T47D (cell line): ENCODE results near the gene HNRNPH3.

Experiments used
- DNase-seq, 2 experiments: peaks; one replicate each; pipeline versions ENCODE4 v3.0.0 to v3.0.0-alpha.2; 2011 to 2012; ENCODE audit warnings: low read depth in 1 of 2, low spot score in 1 of 2
- JUND ChIP-seq: IDR thresholded peaks from 2 replicates; pipeline ENCODE4 v1.6.1; 2012; ENCODE audit warnings: low read depth
- in situ Hi-C: cut with HindIII; loops from 2 replicates; pipeline ENCODE4 v1.10.0; 2016; ENCODE audit warnings: low sequenced_read_pairs, low pct_unique_long_range_greater_than_20kb

The HNRNPH3 gene

GRCh38 chr10:68334672-68335467, 3.0 kb downstream of the HNRNPH3 start:
- TF ChIP-seq JUND, result no peak
- in situ Hi-C loops, result no loop called here
- no peak for DNase-seq

- TF ChIP-seq JUND, result no peak
- in situ Hi-C loops, result no loop called here
- DNase-seq, result no peak
Observed at GRCh38 chr10:68336754-68337351, 5.0 kb downstream of the HNRNPH3 start.

- DNase-seq, result no peak
- TF ChIP-seq JUND, result no peak
- in situ Hi-C loops, result no loop called here
Observed at GRCh38 chr10:68340358-68341080, 8.7 kb downstream of the HNRNPH3 start.

- in situ Hi-C loops, result no loop called here
- no peak for TF ChIP-seq JUND
- DNase-seq, result no peak
Observed at GRCh38 chr10:68342909-68343516, 11.1 kb downstream of the HNRNPH3 start.

GRCh38 chr10:68345621-68346020, 13.8 kb downstream of the HNRNPH3 start:
- no peak for TF ChIP-seq JUND
- no peak for DNase-seq
- in situ Hi-C loops, result no loop called here

- no peak for TF ChIP-seq JUND
- in situ Hi-C loops, result no loop called here
Observed at GRCh38 chr10:68346774-68347173, 14.9 kb downstream of the HNRNPH3 start.

GRCh38 chr10:68348265-68348741, 16.4 kb downstream of the HNRNPH3 start:
- in situ Hi-C loops, result no loop called here
- TF ChIP-seq JUND, result no peak
- DNase-seq, result peak in 1 of 2 experiments; percentile 76

More at GRCh38 chr10:68346774-68347173, 14.9 kb downstream of the HNRNPH3 start:
- no peak for DNase-seq

- in situ Hi-C loops, result no loop called here
- TF ChIP-seq JUND, result no peak
Observed at GRCh38 chr10:68353537-68353936, 21.7 kb downstream of the HNRNPH3 start.

GRCh38 chr10:68359189-68359588, 27.3 kb downstream of the HNRNPH3 start:
- DNase-seq, result no peak
- no peak for TF ChIP-seq JUND
- in situ Hi-C loops, result no loop called here

More at GRCh38 chr10:68353537-68353936, 21.7 kb downstream of the HNRNPH3 start:
- DNase-seq, result no peak

- no peak for TF ChIP-seq JUND
- in situ Hi-C loops, result no loop called here
- DNase-seq, result no peak
Observed at GRCh38 chr10:68362590-68362989, 30.7 kb downstream of the HNRNPH3 start.

- no peak for DNase-seq
- in situ Hi-C loops, result no loop called here
- TF ChIP-seq JUND, result no peak
Observed at GRCh38 chr10:68364101-68364886, 32.4 kb downstream of the HNRNPH3 start.

GRCh38 chr10:68365611-68366010, 33.7 kb downstream of the HNRNPH3 start:
- in situ Hi-C loops, result no loop called here
- DNase-seq, result no peak
- TF ChIP-seq JUND, result no peak
